Stimulated activated CD8-positive, alpha-beta memory T cell treated with anti-CD3 and anti-CD28 coated beads, Interleukin-4, amount 100 ng/mL, for 24 hours (primary cell): ENCODE data around the gene ZNF197.
"Not testable (repeated sequence)": the region's sequence is repeated elsewhere in the genome, so short reads cannot be mapped to it uniquely, and the experiment has no call there.

Experiments used
- DNase-seq: peaks from one replicate; pipeline ENCODE4 v3.0.0-alpha.2; 2020; ENCODE audit warnings: low read depth

The ZNF197 gene

DNA sequence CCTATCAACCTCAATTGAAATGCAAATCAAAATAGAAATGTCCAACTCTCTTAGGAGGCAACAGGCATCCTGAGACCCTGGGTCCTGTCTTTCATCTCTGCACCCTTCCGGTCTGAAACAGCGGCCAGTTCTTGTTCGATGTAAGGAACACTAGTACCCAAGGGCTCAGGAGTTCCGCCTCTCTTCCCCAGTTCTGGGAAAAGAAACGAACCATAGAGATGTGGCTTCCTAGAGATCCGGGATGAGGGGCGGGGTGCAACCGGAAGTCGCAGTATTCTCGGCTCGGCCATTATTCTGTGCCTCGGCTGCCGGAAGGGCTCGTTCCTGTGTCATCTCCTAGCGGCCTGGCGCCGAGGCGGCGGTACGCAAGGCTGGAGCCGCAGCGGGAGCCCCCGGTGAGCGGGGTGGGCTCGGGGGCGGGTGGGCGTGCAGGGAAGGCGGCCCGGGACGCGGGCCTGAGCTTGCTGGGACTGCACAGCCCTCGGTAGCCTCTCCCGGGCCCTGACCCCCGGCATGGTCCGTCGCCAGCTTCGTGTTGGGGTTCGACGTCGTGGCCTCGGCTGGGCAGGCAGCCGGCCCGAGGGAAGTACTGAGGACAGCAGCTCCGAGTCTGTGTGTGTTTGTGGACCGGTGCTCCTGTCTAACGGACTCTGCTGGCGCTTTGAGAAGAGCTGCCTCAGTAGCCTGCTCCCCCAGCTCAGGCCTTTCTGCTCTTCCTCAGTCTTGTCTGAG lies at the start of gene ZNF197:
Gene ZNF197, plus strand, starts transcription at position 288 of the 732 bp plus-strand sequence. CDS start 4,119 bp downstream, outside the sequence.
- peak; percentile 56 for DNase-seq

DNA sequence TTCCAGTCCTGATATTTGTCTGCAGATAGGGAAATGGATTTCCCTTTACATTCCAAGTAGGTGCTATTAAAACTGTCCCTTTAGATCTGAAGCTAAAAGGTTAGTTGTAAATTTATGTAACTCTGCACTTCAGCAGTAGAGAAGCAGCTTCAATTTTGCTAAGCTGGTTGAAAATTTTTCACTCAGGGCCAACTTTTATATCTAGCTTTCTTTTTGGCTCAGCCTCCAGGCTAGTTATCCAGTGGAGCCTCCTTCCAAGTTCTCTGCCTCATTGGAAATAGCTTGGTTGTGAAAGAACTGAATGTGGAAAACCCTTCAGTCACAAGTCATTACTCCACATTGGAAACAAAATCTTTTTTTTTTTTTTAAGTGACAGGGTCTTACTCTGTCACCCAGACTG lies 48.2 kb upstream of the ZNF197 start:
- DNase-seq: no peak

DNA sequence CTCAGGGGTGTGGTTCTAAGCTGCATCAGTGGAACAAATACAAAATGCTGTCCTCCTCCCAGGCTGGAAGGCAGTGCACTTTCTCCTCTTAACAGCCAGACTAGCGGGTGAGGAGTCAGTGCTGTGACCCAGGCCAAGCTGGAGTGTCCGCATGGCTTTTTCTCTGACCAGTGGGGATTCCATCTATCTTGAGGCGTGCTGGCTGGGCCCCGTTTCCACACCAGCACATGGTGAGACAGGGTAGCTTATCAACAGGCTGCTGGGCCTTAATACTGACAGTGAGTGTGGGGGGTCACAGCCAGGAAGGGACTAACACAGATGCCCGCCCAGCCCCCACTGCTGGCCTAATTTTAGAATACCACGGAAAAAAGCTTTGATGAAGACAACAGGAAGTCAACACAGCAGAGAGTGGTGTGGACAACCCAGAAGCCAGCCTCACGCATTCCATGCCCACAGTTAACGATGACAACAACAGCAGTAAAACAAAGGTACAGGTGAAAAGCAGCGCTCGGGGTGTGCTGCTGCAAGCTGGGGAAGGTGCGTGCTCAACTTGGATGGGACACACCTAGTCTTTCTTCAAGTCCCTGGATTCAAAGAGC lies 47.4 kb upstream of the ZNF197 start:
- not testable (repeated sequence) for DNase-seq

DNA sequence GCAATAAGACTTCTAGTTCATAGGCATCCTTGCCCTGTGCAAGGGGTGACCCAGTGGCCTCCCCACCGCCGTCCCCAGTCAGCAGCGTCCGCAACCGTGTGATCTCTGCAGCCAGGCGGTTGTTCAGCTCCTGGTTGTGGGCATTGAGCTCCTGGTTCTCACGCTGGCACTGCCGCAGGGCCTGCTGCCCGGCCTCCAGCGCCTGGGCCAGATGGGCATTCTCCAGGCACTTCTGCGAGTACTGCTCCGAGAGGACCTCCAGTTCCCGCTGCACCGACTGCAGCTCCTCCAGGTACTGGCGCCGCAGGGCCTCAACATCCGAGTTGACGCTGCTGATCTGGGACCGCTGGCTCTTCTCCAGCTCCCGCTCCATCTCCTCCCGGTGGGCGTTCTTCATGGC lies 46.5 kb upstream of the ZNF197 start:
- DNase-seq: not testable (repeated sequence)

DNA sequence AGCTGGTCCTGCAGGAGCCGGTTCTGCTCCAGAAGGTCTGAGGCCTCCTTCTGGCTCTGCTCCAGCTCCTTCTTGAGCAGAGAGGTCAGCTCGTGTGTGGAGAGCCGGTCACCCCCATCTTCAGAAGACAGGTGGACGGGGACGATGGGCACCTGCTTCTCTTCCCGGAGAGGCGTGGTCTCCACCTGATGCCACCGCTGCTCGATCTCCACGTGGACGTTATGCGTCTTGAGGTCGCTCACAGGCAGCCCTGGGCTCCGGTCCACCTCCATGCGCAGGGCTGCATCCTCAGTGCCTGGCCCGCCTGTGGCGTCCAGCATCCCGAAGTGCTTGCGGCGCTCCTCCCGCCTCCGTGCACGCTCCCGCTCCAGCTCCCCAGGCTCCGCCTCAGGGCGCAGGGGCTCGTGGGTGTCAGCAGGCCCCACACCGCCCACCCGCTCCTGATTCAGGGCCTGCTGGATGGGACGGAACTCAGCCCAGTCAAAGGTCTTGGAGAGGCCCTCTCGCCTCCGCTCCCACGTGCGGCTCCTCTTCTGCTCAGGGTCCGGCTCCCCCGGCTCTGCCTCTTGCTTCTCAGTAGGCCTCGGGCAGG lies 45.8 kb upstream of the ZNF197 start:
- DNase-seq: not testable (repeated sequence)

DNA sequence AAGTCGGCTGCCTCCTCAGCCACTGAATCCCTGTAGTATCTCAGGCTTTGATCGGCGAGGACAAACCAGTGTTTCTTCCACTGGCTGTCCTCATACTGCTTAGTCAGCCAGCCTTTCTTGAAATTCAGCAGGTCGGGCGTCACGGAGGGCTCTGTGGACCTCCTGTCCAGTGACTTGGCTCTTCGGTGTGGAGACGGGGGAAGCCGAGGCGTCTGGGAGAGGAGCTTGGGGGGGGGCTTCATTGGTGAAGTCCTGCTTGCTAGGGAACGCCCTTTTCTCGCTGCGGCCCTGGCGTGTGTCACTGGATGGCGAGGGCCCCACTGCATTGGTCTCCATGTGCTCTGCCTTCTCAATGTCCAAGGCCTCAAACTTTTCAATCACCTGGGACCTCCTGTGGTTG lies 45.1 kb upstream of the ZNF197 start:
- DNase-seq: not testable (repeated sequence)

DNA sequence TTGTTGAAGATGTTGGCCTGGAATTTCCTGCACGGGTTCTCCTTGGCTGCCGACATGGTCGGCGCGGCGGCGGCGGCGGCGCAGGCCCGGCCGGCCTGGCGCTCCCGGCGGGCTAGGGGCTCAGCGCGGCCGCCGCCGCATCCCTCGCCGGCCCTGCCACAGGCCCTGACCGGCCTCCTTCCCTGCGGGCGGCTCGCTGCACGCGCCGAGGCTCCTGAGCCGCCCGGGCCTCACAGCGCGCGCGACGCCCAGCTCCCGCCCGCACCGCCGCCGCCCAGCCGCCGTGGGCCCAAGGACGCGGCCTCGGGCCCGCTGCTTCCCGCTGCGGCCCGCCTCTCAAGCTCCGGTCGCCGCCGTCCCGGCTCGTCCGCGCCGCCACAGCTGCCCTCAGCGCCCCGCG lies 43.9 kb upstream of the ZNF197 start:
- not testable (repeated sequence) for DNase-seq

DNA sequence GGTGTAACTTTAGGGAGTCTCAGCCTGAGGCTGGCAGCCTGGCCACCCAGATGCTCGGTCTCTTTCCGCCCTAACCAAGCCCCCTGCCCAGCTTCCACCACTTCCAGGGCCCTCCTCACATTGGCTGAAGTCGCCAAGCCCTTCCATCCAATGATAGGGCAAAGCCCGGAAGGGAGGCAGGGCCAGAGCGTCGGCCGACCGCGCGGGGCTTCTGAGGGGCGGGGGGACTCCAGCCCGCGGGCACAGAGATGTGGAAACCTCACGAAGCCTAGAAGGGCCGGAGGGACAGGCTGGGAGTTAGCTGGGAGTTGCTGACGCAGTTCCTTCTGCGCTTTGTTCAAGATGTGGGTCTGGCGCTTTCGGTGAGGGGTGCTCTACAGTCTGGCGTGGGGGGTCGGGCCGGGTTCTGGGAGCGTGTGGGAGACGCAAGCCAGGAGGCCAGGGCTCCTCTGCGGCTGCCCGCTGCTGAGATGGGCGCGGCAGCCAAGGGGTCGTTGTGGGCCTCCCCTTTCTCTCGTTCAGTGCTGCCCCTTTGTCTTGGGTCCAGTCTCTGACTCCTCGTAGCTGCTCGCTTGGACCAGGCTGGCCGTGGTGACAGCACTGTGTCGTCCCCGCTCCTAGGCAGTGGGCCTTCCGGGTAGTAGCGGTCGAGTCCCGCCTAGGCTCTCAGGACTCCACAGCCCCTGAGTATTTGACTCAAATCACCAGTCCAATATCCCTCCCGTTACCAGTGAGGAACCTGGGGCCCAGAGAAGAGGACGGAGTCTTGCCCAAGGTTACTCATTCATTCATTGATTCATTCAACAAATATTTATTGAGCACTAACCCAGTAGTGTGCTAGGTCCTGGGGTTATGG lies 40.0 kb upstream of the ZNF197 start, which contains the start of gene ZNF660:
Gene ZNF660, plus strand, starts transcription at position 319 of the 856 bp plus-strand sequence. CDS start 9,230 bp downstream, outside the sequence.
- no peak for DNase-seq

DNA sequence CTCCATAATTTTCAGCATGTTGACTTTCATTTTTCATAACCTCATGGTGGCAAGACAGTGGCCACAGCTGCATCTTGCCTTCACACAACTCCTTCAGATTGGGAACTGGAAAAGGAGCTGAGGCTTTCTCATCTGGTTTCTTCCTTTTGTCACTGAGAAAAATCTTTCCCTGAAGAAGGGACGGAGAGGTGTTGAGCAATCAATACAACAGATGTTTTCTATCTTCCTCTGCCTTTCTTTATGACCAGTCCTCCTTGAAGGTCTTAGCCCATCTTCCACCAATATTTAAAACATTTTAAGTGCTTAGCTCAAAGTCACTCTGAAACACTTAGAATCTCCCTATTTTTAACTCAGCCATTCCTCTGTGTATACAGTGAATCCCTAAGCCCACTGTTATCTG lies 28.2 kb upstream of the ZNF197 start:
- no peak for DNase-seq

DNA sequence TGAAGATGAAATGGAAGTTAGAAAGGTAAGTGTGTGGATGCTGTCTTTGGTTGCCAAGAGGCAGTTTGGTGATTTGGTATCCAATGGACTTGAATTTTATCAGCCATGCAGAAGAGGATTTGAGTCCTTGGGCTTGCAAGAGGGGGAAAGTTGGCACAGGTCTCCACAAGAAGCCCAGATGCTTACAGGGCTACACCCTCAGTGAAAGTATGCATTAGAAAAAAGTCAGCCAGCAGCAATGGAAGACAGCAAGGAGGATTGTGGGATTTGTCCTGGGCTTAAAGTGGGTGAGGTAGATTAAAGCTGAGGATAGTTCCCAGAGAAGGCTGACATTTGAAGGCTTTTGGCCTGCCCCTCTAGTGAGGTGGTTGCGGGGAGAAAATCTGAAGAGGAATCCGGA lies 23.1 kb upstream of the ZNF197 start:
- DNase-seq: no peak

DNA sequence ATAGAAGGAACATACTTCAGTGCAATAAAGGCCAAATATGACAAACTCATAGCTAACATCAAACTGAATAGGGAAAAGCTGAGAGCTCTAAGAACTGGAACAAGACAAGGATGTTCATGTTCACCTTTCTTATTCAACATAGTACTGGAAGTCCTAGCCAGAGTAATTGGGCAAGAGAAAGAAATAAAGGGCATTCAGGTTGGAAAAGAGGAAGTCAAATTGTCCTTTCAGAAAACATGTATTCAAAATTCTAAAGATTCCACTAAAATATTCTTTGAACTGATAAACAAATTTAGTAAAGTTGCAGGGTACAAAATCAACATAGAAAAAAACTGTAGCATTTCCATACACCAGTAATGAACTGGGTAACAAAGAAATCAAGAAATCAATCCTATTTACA lies 12.2 kb upstream of the ZNF197 start:
- no peak for DNase-seq

DNA sequence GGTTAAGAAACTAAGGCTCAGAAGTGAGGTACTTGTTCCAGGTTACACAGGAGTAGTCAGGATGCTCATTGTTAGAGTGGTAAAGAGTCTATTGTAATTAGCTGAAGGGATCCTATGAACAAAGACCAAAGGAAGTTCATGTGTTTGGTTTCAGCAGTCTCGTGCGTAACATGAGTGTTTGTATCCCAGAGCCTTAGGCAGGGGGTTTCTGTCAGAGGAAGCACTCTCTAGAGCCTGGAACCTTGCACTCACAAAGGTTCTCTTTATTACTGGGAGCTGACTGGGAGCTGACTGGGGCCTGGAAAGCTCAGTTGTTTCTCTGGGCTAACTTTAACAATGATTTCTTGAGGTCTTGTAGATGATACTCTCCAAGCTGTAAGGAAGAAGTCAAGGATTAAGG lies 3.9 kb downstream of the ZNF197 start:
- DNase-seq: no peak

DNA sequence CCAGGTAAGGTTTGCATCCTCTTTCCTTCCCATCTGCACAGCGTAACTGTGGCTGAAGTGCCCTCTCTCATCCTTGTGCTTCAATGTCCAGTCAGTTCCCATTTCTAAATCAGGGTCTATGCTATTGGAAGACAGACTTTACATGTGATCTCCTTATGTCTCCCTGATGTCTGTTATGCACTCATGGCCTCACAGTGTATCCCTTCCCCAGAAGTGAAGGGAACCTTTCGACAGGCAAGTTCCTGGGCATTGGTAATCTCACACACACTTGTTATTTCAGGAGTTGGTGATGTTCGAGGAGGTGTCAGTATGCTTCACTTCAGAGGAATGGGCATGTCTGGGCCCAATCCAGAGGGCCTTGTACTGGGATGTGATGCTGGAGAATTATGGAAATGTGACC lies 7.4 kb downstream of the ZNF197 start:
- no peak for DNase-seq

DNA sequence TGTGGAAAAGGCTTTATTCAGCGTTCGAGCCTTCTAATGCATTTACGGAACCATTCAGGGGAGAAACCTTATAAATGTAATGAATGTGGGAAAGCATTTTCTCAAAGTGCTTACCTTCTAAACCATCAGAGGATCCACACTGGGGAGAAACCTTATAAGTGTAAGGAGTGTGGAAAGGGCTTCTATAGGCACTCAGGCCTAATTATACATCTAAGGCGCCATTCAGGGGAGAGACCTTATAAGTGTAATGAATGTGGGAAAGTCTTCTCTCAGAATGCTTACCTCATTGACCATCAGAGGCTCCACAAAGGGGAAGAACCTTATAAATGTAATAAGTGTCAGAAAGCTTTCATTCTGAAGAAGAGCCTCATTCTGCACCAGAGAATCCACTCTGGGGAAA lies 17.5 kb downstream of the ZNF197 start:
- no peak for DNase-seq

DNA sequence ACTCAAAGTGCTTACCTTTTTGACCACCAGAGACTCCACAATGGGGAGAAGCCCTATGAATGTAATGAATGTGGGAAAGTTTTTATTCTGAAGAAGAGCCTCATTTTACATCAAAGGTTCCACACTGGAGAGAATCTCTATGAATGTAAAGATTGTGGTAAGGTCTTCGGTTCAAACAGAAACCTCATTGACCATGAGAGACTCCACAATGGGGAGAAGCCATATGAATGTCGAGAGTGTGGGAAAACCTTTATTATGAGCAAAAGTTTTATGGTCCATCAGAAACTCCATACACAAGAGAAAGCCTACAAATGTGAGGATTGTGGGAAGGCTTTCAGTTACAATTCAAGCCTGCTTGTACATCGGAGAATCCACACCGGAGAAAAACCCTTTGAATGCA lies 18.2 kb downstream of the ZNF197 start:
- no peak for DNase-seq

DNA sequence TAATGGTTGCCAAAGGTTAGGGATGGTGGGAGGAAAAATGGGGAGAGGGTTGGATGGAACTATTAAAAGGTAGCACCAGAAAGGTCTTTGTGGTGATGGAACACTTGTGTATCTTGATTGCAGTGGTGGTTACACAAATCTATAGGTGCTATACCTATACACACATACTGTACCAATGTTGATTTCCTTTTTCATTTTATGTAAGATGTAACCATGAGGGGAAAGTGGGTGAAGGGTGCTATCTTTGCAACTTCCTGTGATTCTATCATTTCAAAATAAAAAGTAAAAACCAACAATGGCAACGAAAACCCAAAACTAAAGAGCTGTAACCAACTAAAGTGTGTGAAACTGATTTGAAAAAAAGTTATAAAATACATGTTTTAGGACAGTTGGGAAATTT lies 22.9 kb downstream of the ZNF197 start:
- DNase-seq: no peak

DNA sequence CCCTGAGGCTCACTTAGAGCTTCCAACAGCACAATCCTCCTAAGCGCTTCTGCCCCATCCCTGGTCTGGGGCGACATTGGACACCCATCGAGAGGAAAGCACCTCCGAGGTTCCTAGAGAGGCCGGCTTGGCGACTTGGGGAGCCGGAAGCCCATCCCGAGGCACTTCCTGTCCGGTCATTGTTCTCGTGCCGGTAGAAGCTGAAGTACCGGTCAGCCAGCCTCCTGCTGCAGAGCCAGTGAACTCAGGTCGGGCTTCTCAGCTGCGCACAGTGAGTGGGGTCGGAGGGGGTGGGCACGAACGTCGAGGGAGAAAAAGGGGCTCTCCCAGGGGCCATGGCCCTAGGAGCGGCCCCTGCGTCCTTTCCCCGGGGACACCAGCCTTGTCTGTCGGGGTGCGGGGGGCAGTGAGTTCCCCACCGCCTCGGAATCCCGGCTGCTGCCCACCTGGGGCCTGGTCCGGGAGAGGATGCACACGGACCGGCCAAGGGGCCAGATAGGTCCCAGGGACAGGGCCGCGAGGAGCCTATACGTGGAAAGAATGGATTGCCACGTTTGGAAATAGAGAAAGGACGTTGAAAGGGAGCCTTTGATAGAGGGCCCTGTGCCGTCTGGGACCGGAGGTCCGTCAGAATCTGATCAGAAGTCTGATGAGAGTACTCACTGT lies 23.9 kb downstream of the ZNF197 start, which contains the start of gene ZNF35:
Gene ZNF35, plus strand, starts transcription at position 169 of the 666 bp plus-strand sequence. CDS start 2,336 bp downstream, outside the sequence.
- peak; percentile 12 for DNase-seq

DNA sequence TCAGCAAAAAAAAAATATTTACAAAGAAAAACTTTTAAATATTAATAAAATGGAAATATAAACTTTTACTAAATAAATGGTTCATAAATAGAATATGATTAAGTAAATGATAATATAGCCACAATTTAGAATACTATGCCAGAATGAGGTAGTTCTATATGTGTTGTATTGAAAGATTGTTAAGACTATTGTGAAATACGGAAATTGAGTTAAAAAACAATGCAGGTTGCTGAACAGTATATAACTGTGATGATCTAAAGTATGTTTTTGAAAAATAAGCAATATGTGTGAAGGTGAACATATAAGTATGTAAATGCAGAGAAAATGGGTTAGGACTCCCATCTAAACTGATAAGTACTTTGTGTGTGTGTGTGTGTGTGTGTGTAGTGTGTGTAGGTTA lies 24.9 kb downstream of the ZNF197 start:
- DNase-seq: no peak

DNA sequence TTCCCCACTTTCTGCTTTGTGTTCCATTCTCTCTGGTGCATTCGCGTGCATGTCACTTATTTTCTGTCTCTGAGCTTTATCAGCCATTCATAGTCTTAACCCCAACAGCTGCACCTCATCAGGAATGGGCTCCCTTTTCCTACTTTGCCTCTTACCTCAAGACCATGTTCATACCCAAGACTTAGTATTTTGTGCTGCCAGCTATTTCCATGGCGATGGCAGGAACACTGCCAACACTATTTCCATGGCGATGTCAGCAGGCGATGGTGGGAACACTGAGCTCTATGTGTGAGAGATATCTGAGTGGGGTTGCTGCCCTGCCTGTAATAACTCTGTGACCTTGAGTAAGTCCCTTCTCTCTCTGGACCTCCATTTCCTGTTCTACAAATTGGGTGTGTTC lies 29.2 kb downstream of the ZNF197 start:
- no peak for DNase-seq

DNA sequence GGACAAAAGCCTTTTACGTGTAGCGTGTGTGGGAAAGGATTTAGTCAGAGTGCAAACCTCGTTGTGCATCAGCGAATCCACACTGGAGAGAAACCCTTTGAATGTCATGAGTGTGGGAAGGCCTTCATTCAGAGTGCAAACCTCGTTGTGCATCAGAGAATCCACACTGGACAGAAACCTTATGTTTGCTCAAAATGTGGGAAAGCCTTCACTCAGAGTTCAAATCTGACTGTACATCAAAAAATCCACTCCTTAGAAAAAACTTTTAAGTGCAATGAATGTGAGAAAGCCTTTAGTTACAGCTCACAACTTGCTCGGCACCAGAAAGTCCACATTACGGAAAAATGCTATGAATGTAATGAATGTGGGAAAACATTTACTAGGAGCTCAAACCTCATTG lies 34.2 kb downstream of the ZNF197 start:
- DNase-seq: no peak

DNA sequence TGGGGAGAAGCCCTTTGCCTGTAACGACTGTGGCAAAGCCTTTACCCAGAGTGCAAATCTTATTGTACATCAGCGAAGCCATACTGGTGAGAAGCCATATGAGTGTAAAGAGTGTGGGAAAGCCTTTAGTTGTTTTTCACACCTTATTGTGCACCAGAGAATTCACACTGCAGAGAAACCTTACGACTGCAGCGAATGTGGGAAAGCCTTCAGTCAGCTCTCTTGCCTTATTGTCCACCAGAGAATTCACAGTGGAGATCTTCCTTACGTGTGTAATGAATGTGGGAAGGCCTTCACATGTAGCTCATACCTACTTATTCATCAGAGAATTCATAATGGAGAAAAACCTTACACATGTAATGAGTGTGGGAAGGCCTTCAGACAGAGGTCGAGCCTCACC lies 34.6 kb downstream of the ZNF197 start:
- DNase-seq: no peak

DNA sequence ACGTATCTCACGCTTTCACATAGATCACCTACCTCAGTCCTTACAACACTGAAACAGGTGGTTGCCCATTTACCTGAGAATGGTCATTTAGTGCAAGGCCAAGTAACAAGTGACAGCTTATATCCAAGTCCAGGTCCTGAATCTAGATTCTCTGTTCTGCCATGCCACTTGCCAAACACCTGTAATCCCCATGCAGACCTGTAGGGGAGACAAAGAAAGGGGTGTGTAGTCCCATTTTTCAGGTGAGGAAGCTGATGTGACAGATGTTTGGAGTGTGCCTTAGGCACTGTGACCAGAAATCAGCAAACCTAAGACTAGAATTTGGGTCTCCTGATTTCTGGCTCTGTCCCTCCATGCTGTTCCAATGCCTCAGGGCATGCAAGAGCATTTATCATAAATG lies 36.4 kb downstream of the ZNF197 start:
- no peak for DNase-seq
